ENCODE measurements around the gene FCHSD1.

DNA sequence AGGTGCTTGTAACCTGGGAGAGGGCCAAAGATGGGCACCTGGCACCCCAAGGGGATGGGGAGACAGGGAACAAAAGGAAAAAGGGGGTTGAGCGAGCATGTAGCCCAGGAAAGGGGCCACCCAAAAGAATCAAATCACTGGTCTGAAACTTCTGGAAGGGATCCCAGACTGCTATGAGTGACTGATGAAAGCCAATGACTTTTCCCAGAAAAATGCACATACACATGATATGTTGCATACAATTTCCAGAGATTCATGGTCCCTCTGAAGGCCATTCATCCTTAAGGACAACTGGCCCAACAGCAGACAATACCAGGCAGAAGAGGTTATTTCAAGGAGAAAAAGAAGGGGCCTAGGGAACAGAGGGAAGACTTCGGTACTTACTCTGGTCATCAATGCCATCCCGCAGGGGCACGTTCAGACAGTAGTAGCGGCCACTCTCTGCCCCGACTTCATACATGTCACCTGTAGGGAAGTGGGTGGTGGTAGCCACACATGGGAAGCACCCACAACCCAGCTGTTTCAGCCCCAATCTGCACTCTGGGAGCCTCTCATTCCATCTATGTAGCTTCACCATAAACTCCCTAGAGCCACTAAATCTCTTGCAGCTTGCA is 22.9 kb downstream of the FCHSD1 start:
- TF ChIP-seq, protein P1, sequence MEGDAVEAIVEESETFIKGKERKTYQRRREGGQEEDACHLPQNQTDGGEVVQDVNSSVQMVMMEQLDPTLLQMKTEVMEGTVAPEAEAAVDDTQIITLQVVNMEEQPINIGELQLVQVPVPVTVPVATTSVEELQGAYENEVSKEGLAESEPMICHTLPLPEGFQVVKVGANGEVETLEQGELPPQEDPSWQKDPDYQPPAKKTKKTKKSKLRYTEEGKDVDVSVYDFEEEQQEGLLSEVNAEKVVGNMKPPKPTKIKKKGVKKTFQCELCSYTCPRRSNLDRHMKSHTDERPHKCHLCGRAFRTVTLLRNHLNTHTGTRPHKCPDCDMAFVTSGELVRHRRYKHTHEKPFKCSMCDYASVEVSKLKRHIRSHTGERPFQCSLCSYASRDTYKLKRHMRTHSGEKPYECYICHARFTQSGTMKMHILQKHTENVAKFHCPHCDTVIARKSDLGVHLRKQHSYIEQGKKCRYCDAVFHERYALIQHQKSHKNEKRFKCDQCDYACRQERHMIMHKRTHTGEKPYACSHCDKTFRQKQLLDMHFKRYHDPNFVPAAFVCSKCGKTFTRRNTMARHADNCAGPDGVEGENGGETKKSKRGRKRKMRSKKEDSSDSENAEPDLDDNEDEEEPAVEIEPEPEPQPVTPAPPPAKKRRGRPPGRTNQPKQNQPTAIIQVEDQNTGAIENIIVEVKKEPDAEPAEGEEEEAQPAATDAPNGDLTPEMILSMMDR (conservative IDR thresholded peaks at IDR 0.05; ENCODE audit: low read length): no peak
- no peak for TF ChIP-seq EZH2phosphoT487 (IDR thresholded peaks at IDR 0.05; ENCODE audit: borderline replicate concordance, low read depth, low read length)

All from OCI-LY7 (cell line).